Hepatocyte (in vitro differentiated cells): ENCODE measurements around the gene RAPGEF6. TPM values are rescaled to one million over a fixed set of nuclear protein-coding genes. Genes with fewer than 3 reads are reported as not detected.
A peak's percentile ranks its signal among the peaks of the same experiment; 100 is the strongest.
"Not testable (repeated sequence)": the region's sequence is repeated elsewhere in the genome, so short reads cannot be mapped to it uniquely, and the experiment has no call there.

Experiments used
- DNase-seq: peaks from one replicate; pipeline ENCODE4 v3.0.0-alpha.2; 2016; ENCODE audit warnings: low spot score
- H2AFZ ChIP-seq: fragments of 200-600 bp; sonication (generic); 2 replicates; pipeline ENCODE4 v1.6.0; 2016; ENCODE audit warnings: antibody characterized with exemption, mild to moderate bottlenecking
- H3K27ac ChIP-seq: fragments of 200-600 bp; sonication (generic); 2 replicates; pipeline ENCODE4 v1.5.1; 2016; ENCODE audit warnings: mild to moderate bottlenecking
- H3K27me3 ChIP-seq: fragments of 200-600 bp; sonication (generic); 2 replicates; pipeline ENCODE4 v1.6.1; 2016
- H3K36me3 ChIP-seq: fragments of 200-600 bp; sonication (generic); replicated peaks from 2 replicates; pipeline ENCODE4 v1.5.1; 2016; ENCODE audit warnings: low read depth; ENCODE audit not compliant: insufficient read depth
- H3K4me1 ChIP-seq: fragments of 200-600 bp; sonication (generic); 2 replicates; pipeline ENCODE4 v1.5.1; 2016; ENCODE audit warnings: mild to moderate bottlenecking, moderate library complexity; ENCODE audit not compliant: insufficient read depth
- H3K4me2 ChIP-seq: fragments of 200-600 bp; sonication (generic); 2 replicates; pipeline ENCODE4 v1.6.0; 2016
- H3K4me3 ChIP-seq: fragments of 200-600 bp; sonication (generic); 2 replicates; pipeline ENCODE4 v1.5.1; 2016; ENCODE audit warnings: mild to moderate bottlenecking
- H3K79me2 ChIP-seq: fragments of 200-600 bp; sonication (generic); 2 replicates; pipeline ENCODE4 v1.6.0; 2017; ENCODE audit warnings: mild to moderate bottlenecking
- H3K9me2 ChIP-seq: fragments of 200-600 bp; sonication (generic); replicated peaks from 2 replicates; pipeline ENCODE4 v1.6.0; 2017; ENCODE audit warnings: mild to moderate bottlenecking; ENCODE audit not compliant: insufficient read depth
- H3K9me3 ChIP-seq: fragments of 200-600 bp; sonication (generic); 2 replicates; pipeline ENCODE4 v1.5.1; 2016; ENCODE audit warnings: low read depth, mild to moderate bottlenecking
- H4K20me1 ChIP-seq: fragments of 200-600 bp; sonication (generic); 2 replicates; pipeline ENCODE4 v1.6.0; 2016; ENCODE audit warnings: mild to moderate bottlenecking; ENCODE audit not compliant: insufficient read depth, poor library complexity, severe bottlenecking
- EZH2 ChIP-seq: fragments of 200-600 bp; sonication (generic); IDR thresholded peaks from 2 replicates; pipeline ENCODE4 v1.6.1; 2016; ENCODE audit warnings: antibody characterized with exemption, mild to moderate bottlenecking, borderline replicate concordance
- EZH2phosphoT487 ChIP-seq: fragments of 200-600 bp; sonication (generic); IDR thresholded peaks from one replicate; pipeline ENCODE4 v1.6.1; 2018; ENCODE audit warnings: antibody characterized with exemption, mild to moderate bottlenecking, low read depth, moderate library complexity; ENCODE audit not compliant: unreplicated experiment, severe bottlenecking
- WGBS: methylation state at CpG from one replicate; pipeline ENCODE4 v1.1.6; 2016; ENCODE audit warnings: low lambda C conversion rate; ENCODE audit errors: missing lambda C conversion rate; 5-methylcytosine and 5-hydroxymethylcytosine counted together
- polyA plus RNA-seq: library from polyadenylated mRNA; unstranded; fragments of >200 nt; fragmentation: Nextera tagmentation; extraction: Ambion mirVana; gene quantifications from 2 replicates; pipeline ENCODE4 v1.2.1, GENCODE V29; 2016
- total RNA-seq: library from RNA; depleted of rRNA; stranded (reverse); fragments of >200 nt; gene quantifications from 2 replicates; pipeline ENCODE4 v1.2.3, GENCODE V29; 2014
- TF ChIP-seq, protein P1 (sequence below): fragments of 200-600 bp; sonication (generic); IDR thresholded peaks from 2 replicates; pipeline ENCODE4 v1.5.1; 2016; ENCODE audit warnings: antibody characterized with exemption, mild to moderate bottlenecking; ENCODE audit not compliant: poor library complexity

The RAPGEF6 gene
- total and polyA plus RNA-seq, 2 experiments from 2014 or later, result 4.7 to 13.3 TPM

DNA sequence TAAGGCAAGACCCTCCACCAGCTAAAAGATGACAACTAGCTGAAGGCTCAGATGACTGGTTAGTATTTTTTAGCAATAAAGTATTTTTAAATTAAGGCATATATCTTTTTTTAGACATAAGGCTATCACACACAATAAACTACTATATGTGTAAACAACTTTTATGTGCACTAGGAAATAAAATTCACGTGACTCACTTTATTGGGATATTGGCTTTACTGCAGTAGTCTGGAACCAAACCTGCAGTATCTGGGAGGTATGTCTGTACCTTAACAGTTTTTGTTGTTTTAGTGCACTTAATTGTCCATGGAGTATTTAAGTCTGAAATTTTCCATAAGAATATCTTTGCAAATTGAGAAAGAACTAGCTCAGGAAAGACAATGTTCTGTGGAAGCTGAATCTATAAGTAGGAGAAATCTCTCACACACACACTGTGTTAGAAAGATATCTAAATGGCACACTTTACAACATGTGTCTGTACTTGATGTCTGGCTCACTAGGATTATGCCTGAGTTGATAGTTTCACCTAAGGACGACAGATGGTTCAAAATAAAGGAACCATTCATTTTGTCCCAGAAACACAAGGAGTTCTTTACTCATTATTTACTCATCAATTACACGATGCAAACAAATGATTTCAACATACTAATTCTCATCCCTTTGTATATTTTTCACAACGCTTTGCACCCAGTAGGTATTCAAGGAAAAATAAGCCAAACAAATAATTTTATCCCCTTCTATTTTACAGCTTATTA lies 4.6 kb downstream of the RAPGEF6 start:
- Histone ChIP-seq H3K27ac (no peak overlapping the region), H4K20me1 (no peaks in the 10 kb centered on the region), H3K4me3 (no peak overlapping the region), H3K9me2 (no peaks in the 10 kb centered on the region), H3K79me2 (peaks cover 85% of the 10 kb centered on the region), H2AFZ (no peak overlapping the region), H3K36me3 (no peaks in the 10 kb centered on the region), H3K9me3 (no peaks in the 10 kb centered on the region), H3K27me3 (no peaks in the 10 kb centered on the region), H3K4me1 (peaks cover 15% of the 10 kb centered on the region), H3K4me2 (peak overlapping the region; percentile 10)
- no peak for DNase-seq
- 50% methylated on average over 4 of the region's 4 CpGs for WGBS
- TF ChIP-seq EZH2, result no peak

DNA sequence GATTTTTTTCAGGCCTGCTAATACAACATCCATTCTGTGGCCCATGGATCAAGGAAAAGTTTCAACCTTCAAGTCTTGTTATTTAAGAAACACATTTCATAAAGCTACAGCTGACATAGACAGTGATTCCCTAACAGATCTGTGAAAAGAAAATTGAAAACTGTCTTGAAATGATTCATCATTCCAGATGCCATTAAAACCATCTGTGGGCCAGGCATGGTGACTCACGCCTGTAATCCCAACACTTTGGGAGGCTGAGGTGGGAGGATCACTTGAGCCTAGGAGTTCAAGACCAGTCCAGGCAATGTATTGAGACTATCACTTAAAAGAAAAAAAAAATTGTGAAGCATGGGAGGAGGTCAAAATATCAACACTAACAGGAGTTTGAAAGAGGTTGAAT lies 6.0 kb downstream of the RAPGEF6 start:
- no peak overlapping the region for H3K4me3 ChIP-seq
- H3K4me2 ChIP-seq, result no peak overlapping the region
- TF ChIP-seq, protein P1, sequence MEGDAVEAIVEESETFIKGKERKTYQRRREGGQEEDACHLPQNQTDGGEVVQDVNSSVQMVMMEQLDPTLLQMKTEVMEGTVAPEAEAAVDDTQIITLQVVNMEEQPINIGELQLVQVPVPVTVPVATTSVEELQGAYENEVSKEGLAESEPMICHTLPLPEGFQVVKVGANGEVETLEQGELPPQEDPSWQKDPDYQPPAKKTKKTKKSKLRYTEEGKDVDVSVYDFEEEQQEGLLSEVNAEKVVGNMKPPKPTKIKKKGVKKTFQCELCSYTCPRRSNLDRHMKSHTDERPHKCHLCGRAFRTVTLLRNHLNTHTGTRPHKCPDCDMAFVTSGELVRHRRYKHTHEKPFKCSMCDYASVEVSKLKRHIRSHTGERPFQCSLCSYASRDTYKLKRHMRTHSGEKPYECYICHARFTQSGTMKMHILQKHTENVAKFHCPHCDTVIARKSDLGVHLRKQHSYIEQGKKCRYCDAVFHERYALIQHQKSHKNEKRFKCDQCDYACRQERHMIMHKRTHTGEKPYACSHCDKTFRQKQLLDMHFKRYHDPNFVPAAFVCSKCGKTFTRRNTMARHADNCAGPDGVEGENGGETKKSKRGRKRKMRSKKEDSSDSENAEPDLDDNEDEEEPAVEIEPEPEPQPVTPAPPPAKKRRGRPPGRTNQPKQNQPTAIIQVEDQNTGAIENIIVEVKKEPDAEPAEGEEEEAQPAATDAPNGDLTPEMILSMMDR, result no peak
- TF ChIP-seq EZH2phosphoT487, result no peak
- no peak for TF ChIP-seq EZH2
- no peaks in the 10 kb centered on the region for H3K27me3 ChIP-seq
- DNase-seq, result no peak
- no peaks in the 10 kb centered on the region for H3K9me3 ChIP-seq
- 86% methylated on average over 1 of the region's 1 CpG for WGBS
- H3K36me3 ChIP-seq, result no peaks in the 10 kb centered on the region
- peaks cover 97% of the 10 kb centered on the region for H3K79me2 ChIP-seq
- no peak overlapping the region for H2AFZ ChIP-seq
- H3K27ac ChIP-seq, result no peak overlapping the region
- peaks cover 15% of the 10 kb centered on the region for H3K4me1 ChIP-seq
- H3K9me2 ChIP-seq, result no peaks in the 10 kb centered on the region
- no peaks in the 10 kb centered on the region for H4K20me1 ChIP-seq

DNA sequence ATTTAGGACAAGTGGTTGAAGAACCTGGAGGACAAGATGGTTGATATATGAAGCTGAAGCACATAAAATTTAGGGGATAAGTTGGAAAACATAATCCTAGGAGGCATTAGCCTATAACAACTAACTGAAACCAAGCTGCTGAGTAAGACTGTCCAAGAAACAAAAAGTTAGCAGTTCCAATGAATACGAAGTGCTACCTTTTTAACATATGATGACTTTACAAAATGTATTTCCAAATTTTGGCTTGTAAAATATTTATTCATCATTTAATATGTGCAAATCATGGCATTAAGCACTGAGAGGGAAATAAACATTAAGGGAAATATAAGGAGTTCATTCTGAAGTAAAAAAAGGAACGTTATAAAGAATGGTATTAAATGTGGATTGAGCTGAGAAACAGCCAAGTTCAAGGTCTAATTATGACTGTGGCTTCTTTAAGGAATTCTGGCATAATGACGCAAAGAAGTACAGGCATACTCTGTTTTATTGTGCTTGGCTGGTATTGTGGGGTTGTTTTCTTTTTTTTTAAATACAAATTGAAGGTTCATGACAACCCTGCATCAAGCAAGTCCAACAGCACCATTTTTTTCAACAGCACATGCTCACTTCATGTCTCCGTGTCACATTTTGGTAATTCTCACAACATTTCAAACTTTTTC lies 7.7 kb downstream of the RAPGEF6 start:
- H3K27ac ChIP-seq, result no peak overlapping the region
- peaks cover 6% of the 10 kb centered on the region for H3K4me1 ChIP-seq
- no peak overlapping the region for H3K4me3 ChIP-seq
- H2AFZ ChIP-seq, result no peak overlapping the region
- H3K79me2 ChIP-seq, result peaks cover 96% of the 10 kb centered on the region
- no peaks in the 10 kb centered on the region for H4K20me1 ChIP-seq
- no peaks in the 10 kb centered on the region for H3K9me3 ChIP-seq
- no peaks in the 10 kb centered on the region for H3K27me3 ChIP-seq
- no peak for DNase-seq
- no peaks in the 10 kb centered on the region for H3K9me2 ChIP-seq
- no peaks in the 10 kb centered on the region for H3K36me3 ChIP-seq
- TF ChIP-seq EZH2phosphoT487 (no peak), EZH2 (no peak)
- TF ChIP-seq, protein P1, result no peak
- H3K4me2 ChIP-seq, result no peak overlapping the region
- WGBS, result 96% methylated on average over 4 of the region's 4 CpGs

DNA sequence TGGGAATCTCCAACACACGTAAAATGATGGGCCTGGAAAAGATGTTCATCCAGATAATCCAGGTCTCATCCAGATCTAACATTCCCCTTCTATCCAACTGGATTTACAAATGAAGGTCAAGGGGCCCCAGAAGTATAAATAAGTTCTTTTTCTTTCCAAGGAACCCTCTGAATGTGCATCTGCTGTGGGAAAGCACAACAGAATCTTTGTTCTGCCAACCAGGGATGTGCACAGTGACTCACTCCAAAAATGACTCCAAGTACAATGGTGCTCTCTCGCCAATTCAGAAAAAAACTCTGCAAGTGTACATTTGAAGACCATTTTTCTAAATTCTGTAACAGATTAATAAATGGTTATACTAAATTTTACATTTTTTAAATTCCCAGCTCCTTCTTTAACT lies 12.4 kb downstream of the RAPGEF6 start:
- Histone ChIP-seq H3K27ac (no peak overlapping the region), H3K4me1 (no peaks in the 10 kb centered on the region), H3K27me3 (no peaks in the 10 kb centered on the region), H3K79me2 (peaks cover 99% of the 10 kb centered on the region), H3K9me3 (no peaks in the 10 kb centered on the region), H3K4me3 (no peak overlapping the region), H4K20me1 (peaks cover 2% of the 10 kb centered on the region), H3K36me3 (no peaks in the 10 kb centered on the region), H3K4me2 (no peak overlapping the region), H3K9me2 (no peaks in the 10 kb centered on the region), H2AFZ (no peak overlapping the region)
- DNase-seq, result no peak
- TF ChIP-seq EZH2, result no peak
- no peak for TF ChIP-seq EZH2phosphoT487
- TF ChIP-seq, protein P1, result no peak
- 91% methylated on average over 2 of the region's 2 CpGs for WGBS

DNA sequence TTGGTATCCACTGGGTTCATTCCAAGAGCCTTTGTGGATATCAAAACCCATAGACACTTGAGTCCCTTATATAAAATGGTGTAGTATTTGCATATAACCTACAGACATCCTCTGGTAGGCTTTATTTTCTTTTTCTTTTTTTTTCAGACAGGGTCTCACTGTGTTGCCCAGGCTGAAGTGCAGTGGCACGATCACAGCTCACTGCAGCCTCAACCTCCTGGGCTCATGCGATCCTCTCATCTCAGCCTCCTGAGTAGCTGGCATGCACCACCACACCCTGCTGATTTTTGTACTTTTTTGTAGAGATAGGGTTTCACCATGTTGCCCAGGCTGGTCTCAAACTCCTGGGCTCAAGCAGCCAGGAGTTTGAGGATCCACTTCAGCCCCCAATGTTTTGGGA lies 13.9 kb downstream of the RAPGEF6 start:
- not testable (repeated sequence) for H3K4me2 ChIP-seq, H2AFZ ChIP-seq, DNase-seq, H3K4me3 ChIP-seq, H3K27me3 ChIP-seq, H3K9me2 ChIP-seq, H3K9me3 ChIP-seq, H3K27ac ChIP-seq, H3K4me1 ChIP-seq, H3K36me3 ChIP-seq, H4K20me1 ChIP-seq
- H3K79me2 ChIP-seq, result peaks cover 99% of the 10 kb centered on the region
- WGBS, result 95% methylated on average over 2 of the region's 2 CpGs
